Naive thymus-derived CD8-positive, alpha-beta T cell (primary cell): ENCODE results near the gene EFCAB11. TPM values are rescaled to one million over a fixed set of nuclear protein-coding genes. Genes with fewer than 3 reads are reported as not detected.

Source experiments
- ATAC-seq, 2 donors: fragments of 150-1000 bp; cut with Tn5 transposase in 1 of 2; sonication (Bioruptor Pico), chemical (Tn5 transposase) in 1 of 2; 1 replicate in 1 of 2; 2 replicates in 1 of 2; pipeline ENCODE4 v1.10.0; 2021; ENCODE audit warnings: mild to moderate bottlenecking in 2 of 2, moderate library complexity in 2 of 2
- POLR2A ChIA-PET: fragments of 350-600 bp; sonication (Branson Sonifier 250); formaldehyde crosslinking; loops from one replicate; lab custom pipeline; 2021; ENCODE audit warnings: antibody characterized with exemption; lab: Charles Lee
- DNase-seq, 10 donors: peaks; one replicate each; pipeline versions ENCODE4 v3.0.0 to v3.0.0-alpha.2; 2020 to 2022
- H3K27ac Mint-ChIP-seq, 10 donors: one replicate each; pipeline ENCODE4 v1.8.0; 2020 to 2022; ENCODE audit warnings: mild to moderate bottlenecking in 10 of 10, mixed read lengths in 10 of 10, moderate library complexity in 4 of 10, inconsistent platforms in 1 of 10
- H3K27me3 Mint-ChIP-seq, 5 donors: one replicate each; pipeline ENCODE4 v1.8.0; 2021 to 2022; ENCODE audit warnings: mixed read lengths in 5 of 5
- H3K36me3 Mint-ChIP-seq, 3 donors: one replicate each; pipeline ENCODE4 v1.8.0; 2020 to 2022; ENCODE audit warnings: mixed read lengths in 3 of 3, mild to moderate bottlenecking in 2 of 3, inconsistent platforms in 1 of 3
- H3K4me1 Mint-ChIP-seq, 4 donors: one replicate each; pipeline ENCODE4 v1.8.0; 2021 to 2022; ENCODE audit warnings: mixed read lengths in 4 of 4
- H3K4me3 Mint-ChIP-seq, 10 donors: one replicate each; pipeline ENCODE4 v1.8.0; 2020 to 2022; ENCODE audit warnings: mild to moderate bottlenecking in 10 of 10, mixed read lengths in 10 of 10, moderate library complexity in 6 of 10, inconsistent platforms in 1 of 10
- H3K9me3 Mint-ChIP-seq, 9 donors: one replicate each; pipeline ENCODE4 v1.8.0; 2020 to 2022; ENCODE audit warnings: mixed read lengths in 9 of 9, mild to moderate bottlenecking in 3 of 9, inconsistent platforms in 1 of 9, moderate library complexity in 1 of 9
- polyA plus RNA-seq, 3 donors: library from polyadenylated mRNA; unstranded; fragments of 300-500 nt; fragmentation: Illumina TruSeq; gene quantifications; one replicate each; pipeline ENCODE4 v1.2.3, GENCODE V29; 2021
- total RNA-seq, 8 experiments: library from RNA in 2 of 8; stranded (reverse) in 2 of 8; gene quantifications; one replicate each; pipeline ENCODE4 v1.2.3 and lab custom pipeline; 2021 to 2026

EFCAB11 gene
- total and polyA plus RNA-seq, 5 experiments from 2014 or later = 1.2 to 6.8 (median 2.7) TPM

DNA sequence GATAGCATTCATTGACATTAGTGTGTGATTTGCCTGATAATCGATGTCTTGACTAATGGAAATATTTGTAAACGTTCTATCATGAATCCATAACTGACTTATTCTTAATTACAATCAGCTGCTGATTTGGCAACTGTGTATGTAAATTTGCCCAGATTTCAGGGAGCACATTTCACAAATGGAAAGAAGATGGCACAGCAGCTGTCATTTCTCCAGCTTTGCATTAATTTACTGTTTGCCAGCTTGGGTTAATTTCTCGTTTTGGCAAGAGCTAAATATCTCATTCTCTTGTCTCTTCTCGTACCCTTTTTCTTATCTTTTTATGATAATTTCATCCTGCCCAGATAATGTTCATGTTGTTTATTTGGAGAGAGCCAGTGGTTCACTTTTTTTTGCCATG lies 24.1 kb upstream of the EFCAB11 start:
- Mint-ChIP-seq H3K4me1 (peaks cover 0 to 1% (median 0%) of the 10 kb centered on the region in 4 donors), H3K27me3 (no peaks in the 10 kb centered on the region), H3K9me3 (no peaks in the 10 kb centered on the region), H3K4me3 (no peak overlapping the region), H3K36me3 (peaks cover 4 to 92% (median 30%) of the 10 kb centered on the region in 3 donors), H3K27ac (no peak overlapping the region)
- no peak for DNase-seq
- ATAC-seq = no peak
- POLR2A ChIA-PET = interaction anchor here (1.1 kb wide), 1 partner anchor 23 kb away, joined by 4 read pairs; the partner anchor contains the start of gene TDP1

DNA sequence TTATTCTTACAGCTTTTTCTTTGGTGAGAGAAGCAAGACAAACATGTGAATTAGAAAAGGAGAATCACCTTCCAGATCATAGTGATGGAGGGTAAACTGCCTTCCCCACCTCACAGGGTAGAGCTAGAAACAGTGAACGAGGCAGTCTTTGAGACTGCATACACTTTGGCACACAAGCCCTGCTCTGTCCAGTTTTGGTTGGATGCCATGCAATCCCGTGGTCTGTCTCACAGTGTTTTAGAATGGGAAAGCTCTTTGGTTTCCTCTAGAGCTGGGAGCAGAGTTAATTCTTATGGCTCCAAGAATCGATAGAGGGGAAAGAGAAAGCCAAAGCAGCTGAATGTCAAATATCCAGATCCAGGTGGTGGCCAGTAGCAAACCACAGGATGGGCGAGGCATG lies 23.1 kb upstream of the EFCAB11 start:
- POLR2A ChIA-PET = interaction anchor here (1.1 kb wide), 1 partner anchor 22 kb away, joined by 4 read pairs; the partner anchor contains the start of gene TDP1
- peaks cover 4 to 91% (median 37%) of the 10 kb centered on the region in 3 donors for H3K36me3 Mint-ChIP-seq

DNA sequence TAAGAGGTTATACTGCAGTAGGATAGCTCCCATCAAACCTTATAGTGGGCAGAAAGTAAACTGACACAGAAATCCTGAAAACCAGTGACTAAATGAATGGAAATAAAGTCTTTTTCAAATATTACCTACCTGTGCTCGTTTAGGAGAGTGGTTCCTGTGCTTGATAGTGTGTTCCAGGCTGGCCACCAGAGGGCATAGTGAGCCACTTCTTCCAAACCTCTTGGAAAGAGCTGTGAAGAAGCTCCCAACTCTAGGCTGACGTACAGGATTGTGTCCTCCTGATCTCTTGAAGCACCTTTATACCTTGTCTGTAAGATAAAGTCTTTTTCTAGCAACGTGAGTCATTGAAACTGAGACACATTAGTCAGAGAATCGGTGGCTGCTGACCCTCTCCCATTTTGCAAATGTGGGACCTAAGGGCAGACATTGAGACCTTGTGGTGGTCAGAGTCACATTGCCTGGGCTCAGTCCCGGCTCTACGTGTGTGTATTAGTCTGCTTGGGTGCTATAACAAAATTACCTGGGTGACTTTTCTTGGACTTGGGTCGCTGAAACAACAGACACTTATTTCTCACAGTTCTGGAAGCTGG lies 18.8 kb upstream of the EFCAB11 start:
- H3K36me3 Mint-ChIP-seq = peaks cover 12 to 88% (median 46%) of the 10 kb centered on the region in 3 donors
- POLR2A ChIA-PET = interaction anchor here (1.5 kb wide), 1 partner anchor 19 kb away, joined by 5 read pairs; the partner anchor contains the start of gene EFCAB11
- no peaks in the 10 kb centered on the region for H3K9me3 Mint-ChIP-seq
- DNase-seq = peak in 9 of 10 donors; percentile 15 to 40 (median 28)
- no peaks in the 10 kb centered on the region for H3K27me3 Mint-ChIP-seq
- H3K4me3 Mint-ChIP-seq = no peak overlapping the region
- H3K4me1 Mint-ChIP-seq = peaks cover 0 to 5% (median 2%) of the 10 kb centered on the region in 4 donors
- H3K27ac Mint-ChIP-seq = no peak overlapping the region
- ATAC-seq = peak; percentile 49 to 73

More for the DNA sequence above, 23.1 kb upstream of the EFCAB11 start:
- Mint-ChIP-seq H3K27me3 (no peaks in the 10 kb centered on the region), H3K9me3 (no peaks in the 10 kb centered on the region), H3K27ac (no peak overlapping the region), H3K4me1 (peaks cover 0 to 3% (median under 1%) of the 10 kb centered on the region in 4 donors), H3K4me3 (no peak overlapping the region)
- no peak for ATAC-seq
- no peak for DNase-seq

DNA sequence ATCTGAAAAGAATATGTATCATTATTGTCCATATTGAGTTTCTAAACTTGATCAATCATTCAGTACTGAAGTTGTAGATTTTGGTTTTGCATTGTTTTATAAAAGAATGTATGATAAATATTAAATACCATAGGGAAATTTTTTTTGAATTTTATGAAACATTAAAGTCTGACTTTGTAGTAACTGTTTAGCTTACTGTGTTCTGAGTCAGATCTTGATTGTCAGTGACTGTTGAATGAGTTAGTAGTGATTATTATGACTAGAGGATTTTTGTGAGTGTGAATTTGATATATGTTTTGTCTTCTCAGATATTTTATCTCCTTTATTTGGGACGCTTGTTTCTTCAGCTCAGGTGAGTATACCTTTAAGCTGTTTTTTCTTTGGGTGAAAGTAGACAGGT lies 11.3 kb upstream of the EFCAB11 start:
- POLR2A ChIA-PET = interaction anchor here (0.6 kb wide), 1 partner anchor 391 kb away, joined by 3 read pairs; no protein-coding TSS in a partner anchor
- H3K36me3 Mint-ChIP-seq = peaks cover 19 to 77% (median 51%) of the 10 kb centered on the region in 3 donors
- no peaks in the 10 kb centered on the region for H3K9me3 Mint-ChIP-seq
- DNase-seq (no peak), ATAC-seq (no peak)
- H3K27me3 Mint-ChIP-seq = no peaks in the 10 kb centered on the region
- no peak overlapping the region for H3K4me3 Mint-ChIP-seq
- peak overlapping the region in 1 of 10 donors; percentile 37 for H3K27ac Mint-ChIP-seq
- H3K4me1 Mint-ChIP-seq = peaks cover 21 to 48% (median 32%) of the 10 kb centered on the region in 4 donors

DNA sequence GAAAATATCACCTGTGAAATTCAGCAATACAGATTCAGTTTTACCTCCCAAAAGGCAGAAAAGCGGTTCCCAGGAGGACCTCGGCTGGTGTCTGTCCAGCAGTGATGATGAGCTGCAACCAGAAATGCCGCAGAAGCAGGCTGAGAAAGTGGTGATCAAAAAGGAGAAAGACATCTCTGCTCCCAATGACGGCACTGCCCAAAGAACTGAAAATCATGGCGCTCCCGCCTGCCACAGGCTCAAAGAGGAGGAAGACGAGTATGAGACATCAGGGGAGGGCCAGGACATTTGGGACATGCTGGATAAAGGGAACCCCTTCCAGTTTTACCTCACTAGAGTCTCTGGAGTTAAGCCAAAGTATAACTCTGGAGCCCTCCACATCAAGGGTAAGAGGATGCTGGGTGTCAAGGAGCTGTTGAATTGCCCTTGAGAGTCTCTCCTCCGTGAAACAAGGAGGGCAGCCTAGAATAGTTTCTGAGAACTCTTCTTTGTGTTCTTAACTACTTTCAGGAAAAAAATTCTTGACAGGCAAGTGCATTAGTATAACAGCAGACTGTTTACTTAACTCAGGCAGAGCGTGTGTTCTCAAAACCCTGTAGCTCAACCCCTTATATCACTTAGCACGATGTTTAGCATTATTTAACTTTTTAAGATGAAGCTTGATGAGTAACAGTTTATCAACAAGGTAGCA lies 8.9 kb upstream of the EFCAB11 start:
- no peak for ATAC-seq
- H3K27ac Mint-ChIP-seq = no peak overlapping the region
- H3K4me1 Mint-ChIP-seq = peaks cover 26 to 68% (median 49%) of the 10 kb centered on the region in 4 donors
- H3K36me3 Mint-ChIP-seq = peaks cover 19 to 65% (median 41%) of the 10 kb centered on the region in 3 donors
- no peak for DNase-seq
- POLR2A ChIA-PET = no interaction called here
- no peaks in the 10 kb centered on the region for H3K27me3 Mint-ChIP-seq
- H3K4me3 Mint-ChIP-seq = peak overlapping the region in 2 of 10 donors; percentile 2 to 26
- no peaks in the 10 kb centered on the region for H3K9me3 Mint-ChIP-seq

DNA sequence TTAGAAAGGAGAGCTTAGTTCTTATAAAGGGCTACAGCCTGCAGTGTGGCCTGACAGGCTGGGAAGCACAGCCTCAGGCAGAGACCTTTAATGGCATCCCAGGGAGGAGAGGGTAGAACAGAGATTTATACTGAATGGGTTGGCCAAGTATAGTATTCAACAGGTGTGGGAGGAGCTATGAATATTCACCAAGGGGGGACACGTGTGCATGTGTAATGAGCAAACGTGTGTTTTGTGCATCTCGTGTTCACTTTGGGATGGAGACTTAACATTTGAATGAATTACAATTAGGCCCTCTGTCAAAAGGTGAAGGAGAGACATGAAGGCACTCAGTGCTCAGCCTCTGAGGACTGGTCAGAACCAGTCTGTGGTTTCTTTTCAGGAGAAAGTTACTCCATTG lies 6.4 kb upstream of the EFCAB11 start:
- peaks cover 36 to 83% (median 70%) of the 10 kb centered on the region in 4 donors for H3K4me1 Mint-ChIP-seq
- DNase-seq = no peak
- no peak for ATAC-seq
- no peaks in the 10 kb centered on the region for H3K9me3 Mint-ChIP-seq
- peak overlapping the region in 6 of 10 donors; percentile 64 to 76 (median 69) for H3K4me3 Mint-ChIP-seq
- H3K36me3 Mint-ChIP-seq = peaks cover 7 to 53% (median 31%) of the 10 kb centered on the region in 3 donors
- H3K27ac Mint-ChIP-seq = peak overlapping the region in 7 of 10 donors; percentile 51 to 91 (median 74)
- no peaks in the 10 kb centered on the region for H3K27me3 Mint-ChIP-seq
- POLR2A ChIA-PET = no interaction called here

DNA sequence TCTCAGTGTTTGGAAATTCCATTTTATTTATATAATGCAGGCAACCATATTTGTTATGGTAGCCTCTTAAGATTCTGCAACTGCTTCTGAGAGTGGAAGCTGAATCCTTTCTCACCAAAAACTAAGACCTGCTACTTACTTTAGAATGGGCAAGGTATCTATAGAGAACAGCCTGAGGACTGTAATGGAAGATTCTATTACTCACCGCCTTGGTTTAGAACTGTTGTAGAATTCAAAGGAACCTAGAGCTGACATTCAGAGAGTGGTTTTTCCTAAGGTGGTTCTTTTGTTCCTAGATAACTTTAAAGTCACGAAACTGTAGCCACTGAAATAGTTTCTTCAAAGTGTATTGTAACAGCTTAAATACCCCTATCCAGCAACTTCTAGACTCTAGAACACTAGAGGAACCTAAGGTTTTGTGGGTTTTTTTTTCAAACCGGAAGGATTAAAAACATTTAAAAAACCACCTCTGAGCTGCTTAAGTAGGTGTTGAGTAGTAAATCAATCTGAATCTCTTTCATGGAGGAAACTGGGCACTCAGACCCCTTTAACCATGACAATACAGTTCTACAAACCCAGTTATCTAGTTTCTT lies 5.4 kb upstream of the EFCAB11 start:
- peak; percentile 29 to 34 for ATAC-seq
- Mint-ChIP-seq H3K9me3 (no peaks in the 10 kb centered on the region), H3K27ac (peak overlapping the region; percentile 38 to 91 (median 77)), H3K36me3 (peaks cover 7 to 44% (median 25%) of the 10 kb centered on the region in 3 donors), H3K4me1 (peaks cover 33 to 80% (median 70%) of the 10 kb centered on the region in 4 donors), H3K4me3 (peak overlapping the region; percentile 25 to 76 (median 66)), H3K27me3 (no peaks in the 10 kb centered on the region)
- peak in 3 of 10 donors; percentile 49 to 67 (median 59) for DNase-seq
- POLR2A ChIA-PET = no interaction called here

DNA sequence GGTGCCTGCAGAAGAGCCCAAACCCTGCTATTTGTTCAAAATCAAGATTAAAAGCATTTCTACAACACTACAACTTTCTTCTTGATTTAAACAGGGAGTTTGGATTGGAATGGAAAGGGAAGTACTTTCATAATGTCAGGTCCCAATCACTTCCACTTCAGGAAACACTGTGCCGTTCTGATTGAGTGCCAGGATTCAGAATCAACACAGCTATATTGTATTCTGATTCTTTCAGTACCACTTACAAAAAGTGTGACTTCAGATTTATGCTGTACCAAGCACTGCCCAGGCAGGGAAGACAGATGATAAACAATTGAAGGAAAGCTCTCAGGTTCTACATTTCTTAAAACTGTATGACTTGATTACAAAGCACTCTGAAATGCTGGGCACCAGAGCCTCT lies 4.4 kb upstream of the EFCAB11 start:
- no peaks in the 10 kb centered on the region for H3K9me3 Mint-ChIP-seq
- peak overlapping the region in 3 of 10 donors; percentile 14 to 32 (median 31) for H3K27ac Mint-ChIP-seq
- ATAC-seq = no peak
- H3K27me3 Mint-ChIP-seq = no peaks in the 10 kb centered on the region
- H3K36me3 Mint-ChIP-seq = peaks cover 7 to 35% (median 18%) of the 10 kb centered on the region in 3 donors
- no peak for DNase-seq
- H3K4me3 Mint-ChIP-seq = peak overlapping the region in 1 of 10 donors; percentile 64
- H3K4me1 Mint-ChIP-seq = peaks cover 32 to 80% (median 73%) of the 10 kb centered on the region in 4 donors
- POLR2A ChIA-PET = no interaction called here

DNA sequence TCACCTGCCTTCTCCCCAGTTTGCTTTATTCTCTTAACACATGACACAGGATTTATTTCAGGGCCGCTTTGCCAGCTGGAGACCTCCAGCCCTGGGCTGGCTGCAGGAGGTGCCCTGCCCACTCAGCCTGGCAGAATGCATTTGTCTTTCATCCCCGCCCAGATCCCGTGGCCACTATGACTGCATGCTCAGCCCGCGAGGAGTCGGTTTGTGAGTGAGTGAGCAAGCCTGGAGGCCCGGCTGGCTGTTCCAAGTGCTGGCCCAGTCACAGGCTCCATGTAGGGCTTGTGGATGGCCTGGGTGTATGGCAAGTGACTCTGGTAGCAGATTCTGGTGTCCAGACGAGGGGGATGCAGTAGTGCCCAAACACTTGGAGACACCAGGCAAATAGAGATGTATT lies 3.3 kb upstream of the EFCAB11 start:
- no peak for DNase-seq
- POLR2A ChIA-PET = no interaction called here
- Mint-ChIP-seq H3K27ac (peak overlapping the region in 7 of 10 donors; percentile 11 to 99 (median 96)), H3K27me3 (no peaks in the 10 kb centered on the region), H3K4me1 (peaks cover 28 to 73% (median 70%) of the 10 kb centered on the region in 4 donors), H3K36me3 (peaks cover 1 to 23% (median 7%) of the 10 kb centered on the region in 3 donors), H3K4me3 (peak overlapping the region in 6 of 10 donors; percentile 19 to 96 (median 94)), H3K9me3 (no peaks in the 10 kb centered on the region)
- ATAC-seq = no peak

DNA sequence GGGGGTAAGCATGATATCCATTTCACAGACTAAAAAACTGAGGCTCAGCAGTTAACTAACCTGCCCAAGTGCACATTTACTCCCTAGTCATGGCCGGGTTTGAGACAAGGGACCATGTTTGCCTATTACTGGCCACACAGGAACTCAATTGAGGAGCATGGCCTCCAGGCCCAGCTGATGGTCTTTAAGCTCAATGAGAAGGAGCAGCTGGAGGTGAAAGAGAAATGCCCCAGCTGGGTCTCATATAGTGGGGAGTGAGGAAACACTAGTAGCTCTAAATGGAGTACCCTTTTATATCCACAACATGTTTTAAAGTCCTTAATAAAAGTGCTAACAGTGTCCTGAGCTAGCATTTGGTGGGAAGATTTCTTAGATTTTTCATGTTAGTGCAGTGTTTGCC lies 2.8 kb upstream of the EFCAB11 start:
- peaks cover 26 to 71% (median 66%) of the 10 kb centered on the region in 4 donors for H3K4me1 Mint-ChIP-seq

DNA sequence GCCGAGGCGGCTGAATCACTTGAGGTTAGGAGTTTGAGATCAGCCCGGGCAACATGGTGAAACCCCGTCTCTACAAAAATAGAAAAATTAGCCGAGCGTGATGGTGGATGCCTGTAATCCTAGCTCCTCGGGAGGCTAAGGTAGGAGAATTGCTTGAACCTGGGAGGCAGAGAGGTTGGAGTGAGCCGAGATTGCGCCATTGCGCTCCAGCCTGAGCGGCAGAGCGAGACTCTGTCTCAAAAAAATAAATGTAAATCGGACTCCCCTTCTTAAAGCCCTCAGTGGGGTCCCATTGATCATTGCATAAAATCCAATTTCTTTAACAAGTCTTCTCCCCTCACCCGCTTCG lies 2.1 kb upstream of the EFCAB11 start:
- peak overlapping the region; percentile 94 to 99 (median 98) for H3K27ac Mint-ChIP-seq
- H3K36me3 Mint-ChIP-seq = peaks cover 0 to 17% (median 4%) of the 10 kb centered on the region in 3 donors
- ATAC-seq (no peak), DNase-seq (no peak)
- peaks cover 26 to 70% (median 62%) of the 10 kb centered on the region in 4 donors for H3K4me1 Mint-ChIP-seq
- POLR2A ChIA-PET = interaction anchor here (0.5 to 1.7 kb wide), 6 partner anchors 8 to 426 kb away, joined by 3 to 6 read pairs (median 3); partner anchors contain the start of gene PSMC1
- peak overlapping the region; percentile 81 to 97 (median 94) for H3K4me3 Mint-ChIP-seq
- no peaks in the 10 kb centered on the region for H3K27me3 Mint-ChIP-seq
- H3K9me3 Mint-ChIP-seq = no peaks in the 10 kb centered on the region

More for the DNA sequence above, 2.8 kb upstream of the EFCAB11 start:
- peaks cover 0 to 19% (median 4%) of the 10 kb centered on the region in 3 donors for H3K36me3 Mint-ChIP-seq
- POLR2A ChIA-PET = no interaction called here
- H3K4me3 Mint-ChIP-seq = peak overlapping the region; percentile 81 to 97 (median 94)
- no peak for DNase-seq
- H3K27ac Mint-ChIP-seq = peak overlapping the region; percentile 94 to 99 (median 98)
- H3K9me3 Mint-ChIP-seq = no peaks in the 10 kb centered on the region
- no peaks in the 10 kb centered on the region for H3K27me3 Mint-ChIP-seq
- no peak for ATAC-seq
